ENCODE measurements around the gene KAZN. TPM values are rescaled to one million over a fixed set of nuclear protein-coding genes. Genes with fewer than 3 reads are reported as not detected.

The KAZN gene
- polyA plus RNA-seq, 1 donor from 2014 or later = 20.6 TPM

DNA sequence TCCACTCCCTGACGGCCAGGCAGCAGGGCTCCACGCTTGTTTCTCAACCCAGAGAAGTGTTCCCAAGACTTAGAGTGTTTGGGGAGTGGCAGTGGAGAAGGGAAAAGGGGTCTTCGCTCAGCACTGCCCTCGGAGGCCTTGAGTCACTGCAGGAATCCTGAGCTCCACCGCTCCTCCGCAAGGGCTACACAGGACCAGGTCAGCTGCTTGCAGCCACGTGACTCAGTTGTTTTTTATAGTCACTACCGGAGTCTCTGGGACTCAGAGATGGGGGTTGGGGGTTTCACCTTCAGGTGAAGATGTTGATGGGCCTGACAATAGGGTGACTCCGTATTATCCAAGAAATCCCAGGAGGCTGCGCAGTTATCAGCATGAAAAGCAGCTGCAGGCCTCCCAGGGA is 478.9 kb downstream of the KAZN start:
- no peaks in the 10 kb centered on the region for H3K9me3 ChIP-seq (ENCODE audit: low read length)
- H3F3A ChIP-seq (ENCODE audit: insufficient read depth, low read length, poor library complexity, severe bottlenecking) = no peaks in the 10 kb centered on the region
- H3K36me3 ChIP-seq (ENCODE audit: insufficient read depth, low read length) = no peaks in the 10 kb centered on the region
- H4K20me1 ChIP-seq (ENCODE audit: insufficient read depth) = no peaks in the 10 kb centered on the region
- H3K27ac ChIP-seq (ENCODE audit: low read length) = no peak overlapping the region
- H3K9me2 ChIP-seq (ENCODE audit: insufficient read depth, low read length) = no peaks in the 10 kb centered on the region
- no peaks in the 10 kb centered on the region for H3K27me3 ChIP-seq (ENCODE audit: insufficient read depth, low read depth, low read length)
- no peaks in the 10 kb centered on the region for H3K79me2 ChIP-seq (replicated peaks; ENCODE audit: insufficient read depth, low read length)
- no peak for TF ChIP-seq TAF1 (IDR thresholded peaks at IDR 0.05; ENCODE audit: low read depth)
- no peak for TF ChIP-seq MXI1 (conservative IDR thresholded peaks at IDR 0.05; ENCODE audit: poor library complexity, severe bottlenecking)
- TF ChIP-seq, protein P1, sequence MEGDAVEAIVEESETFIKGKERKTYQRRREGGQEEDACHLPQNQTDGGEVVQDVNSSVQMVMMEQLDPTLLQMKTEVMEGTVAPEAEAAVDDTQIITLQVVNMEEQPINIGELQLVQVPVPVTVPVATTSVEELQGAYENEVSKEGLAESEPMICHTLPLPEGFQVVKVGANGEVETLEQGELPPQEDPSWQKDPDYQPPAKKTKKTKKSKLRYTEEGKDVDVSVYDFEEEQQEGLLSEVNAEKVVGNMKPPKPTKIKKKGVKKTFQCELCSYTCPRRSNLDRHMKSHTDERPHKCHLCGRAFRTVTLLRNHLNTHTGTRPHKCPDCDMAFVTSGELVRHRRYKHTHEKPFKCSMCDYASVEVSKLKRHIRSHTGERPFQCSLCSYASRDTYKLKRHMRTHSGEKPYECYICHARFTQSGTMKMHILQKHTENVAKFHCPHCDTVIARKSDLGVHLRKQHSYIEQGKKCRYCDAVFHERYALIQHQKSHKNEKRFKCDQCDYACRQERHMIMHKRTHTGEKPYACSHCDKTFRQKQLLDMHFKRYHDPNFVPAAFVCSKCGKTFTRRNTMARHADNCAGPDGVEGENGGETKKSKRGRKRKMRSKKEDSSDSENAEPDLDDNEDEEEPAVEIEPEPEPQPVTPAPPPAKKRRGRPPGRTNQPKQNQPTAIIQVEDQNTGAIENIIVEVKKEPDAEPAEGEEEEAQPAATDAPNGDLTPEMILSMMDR (IDR thresholded peaks at IDR 0.05; ENCODE audit: poor library complexity, severe bottlenecking) = no peak
- TF ChIP-seq EP300 (conservative IDR thresholded peaks at IDR 0.05; ENCODE audit: poor library complexity, severe bottlenecking) = no peak
- no peak overlapping the region for H2AFZ ChIP-seq (ENCODE audit: low read depth, low read length)
- no peak overlapping the region for H3K4me3 ChIP-seq (ENCODE audit: low read length)
- no peak overlapping the region for H3K9ac ChIP-seq (ENCODE audit: low read length)
- no peak overlapping the region for H3K4me2 ChIP-seq (ENCODE audit: low read length)

DNA sequence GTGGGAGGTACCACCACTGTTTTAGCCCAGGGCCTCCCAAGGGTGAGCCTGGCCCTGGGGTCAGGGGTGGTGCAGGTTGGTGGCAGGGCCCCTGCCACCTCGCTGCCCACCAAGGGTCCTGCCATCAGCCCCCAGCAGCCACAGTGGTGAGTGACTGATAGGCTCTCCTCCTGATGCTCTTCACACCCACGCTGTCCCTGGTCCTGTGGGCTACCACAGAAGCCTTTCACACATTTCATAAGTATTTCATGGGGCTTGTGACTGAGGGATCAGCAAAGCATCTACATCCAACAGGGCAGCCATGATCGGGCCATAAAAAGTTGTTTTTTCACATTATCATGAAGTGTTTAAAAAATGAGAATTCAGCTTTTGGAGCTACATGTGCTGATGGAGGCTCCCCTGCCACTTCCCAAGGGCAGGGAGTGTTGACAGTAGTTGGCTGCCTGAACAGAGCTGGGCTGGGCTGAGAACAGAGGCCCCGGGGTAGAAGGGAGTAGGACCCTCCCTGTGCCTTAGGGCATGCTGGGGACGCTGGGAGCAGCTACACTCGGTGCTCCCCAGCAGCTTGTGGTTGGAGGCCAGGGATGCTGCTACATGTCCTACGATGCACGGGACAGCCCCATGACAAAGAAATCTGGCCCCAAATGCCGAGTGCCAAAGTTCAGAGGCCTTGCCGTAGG is 482.0 kb downstream of the KAZN start:
- Histone ChIP-seq H4K20me1 (ENCODE audit: insufficient read depth) (no peaks in the 10 kb centered on the region), H3K9me2 (ENCODE audit: insufficient read depth, low read length) (no peaks in the 10 kb centered on the region)

More for the DNA sequence above, 482.0 kb downstream of the KAZN start:
- H3K4me3 ChIP-seq (ENCODE audit: low read length) = no peak overlapping the region
- no peaks in the 10 kb centered on the region for H3F3A ChIP-seq (ENCODE audit: insufficient read depth, low read length, poor library complexity, severe bottlenecking)
- H3K27ac ChIP-seq (ENCODE audit: low read length) = no peak overlapping the region
- H3K27me3 ChIP-seq (ENCODE audit: insufficient read depth, low read depth, low read length) = no peaks in the 10 kb centered on the region
- H2AFZ ChIP-seq (ENCODE audit: low read depth, low read length) = no peak overlapping the region
- H3K79me2 ChIP-seq (replicated peaks; ENCODE audit: insufficient read depth, low read length) = no peaks in the 10 kb centered on the region
- no peak for TF ChIP-seq TAF1 (IDR thresholded peaks at IDR 0.05; ENCODE audit: low read depth)
- TF ChIP-seq, protein P2, sequence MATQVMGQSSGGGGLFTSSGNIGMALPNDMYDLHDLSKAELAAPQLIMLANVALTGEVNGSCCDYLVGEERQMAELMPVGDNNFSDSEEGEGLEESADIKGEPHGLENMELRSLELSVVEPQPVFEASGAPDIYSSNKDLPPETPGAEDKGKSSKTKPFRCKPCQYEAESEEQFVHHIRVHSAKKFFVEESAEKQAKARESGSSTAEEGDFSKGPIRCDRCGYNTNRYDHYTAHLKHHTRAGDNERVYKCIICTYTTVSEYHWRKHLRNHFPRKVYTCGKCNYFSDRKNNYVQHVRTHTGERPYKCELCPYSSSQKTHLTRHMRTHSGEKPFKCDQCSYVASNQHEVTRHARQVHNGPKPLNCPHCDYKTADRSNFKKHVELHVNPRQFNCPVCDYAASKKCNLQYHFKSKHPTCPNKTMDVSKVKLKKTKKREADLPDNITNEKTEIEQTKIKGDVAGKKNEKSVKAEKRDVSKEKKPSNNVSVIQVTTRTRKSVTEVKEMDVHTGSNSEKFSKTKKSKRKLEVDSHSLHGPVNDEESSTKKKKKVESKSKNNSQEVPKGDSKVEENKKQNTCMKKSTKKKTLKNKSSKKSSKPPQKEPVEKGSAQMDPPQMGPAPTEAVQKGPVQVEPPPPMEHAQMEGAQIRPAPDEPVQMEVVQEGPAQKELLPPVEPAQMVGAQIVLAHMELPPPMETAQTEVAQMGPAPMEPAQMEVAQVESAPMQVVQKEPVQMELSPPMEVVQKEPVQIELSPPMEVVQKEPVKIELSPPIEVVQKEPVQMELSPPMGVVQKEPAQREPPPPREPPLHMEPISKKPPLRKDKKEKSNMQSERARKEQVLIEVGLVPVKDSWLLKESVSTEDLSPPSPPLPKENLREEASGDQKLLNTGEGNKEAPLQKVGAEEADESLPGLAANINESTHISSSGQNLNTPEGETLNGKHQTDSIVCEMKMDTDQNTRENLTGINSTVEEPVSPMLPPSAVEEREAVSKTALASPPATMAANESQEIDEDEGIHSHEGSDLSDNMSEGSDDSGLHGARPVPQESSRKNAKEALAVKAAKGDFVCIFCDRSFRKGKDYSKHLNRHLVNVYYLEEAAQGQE (IDR thresholded peaks at IDR 0.05; ENCODE audit: borderline replicate concordance) = no peak
- TF ChIP-seq SMC3 (conservative IDR thresholded peaks at IDR 0.05; ENCODE audit: poor library complexity) = no peak
- no peak for TF ChIP-seq EZH2 (IDR thresholded peaks at IDR 0.05; ENCODE audit: borderline replicate concordance, insufficient read depth, low read length, poor library complexity, severe bottlenecking)
- TF ChIP-seq MXI1 (conservative IDR thresholded peaks at IDR 0.05; ENCODE audit: poor library complexity, severe bottlenecking) = no peak
- no peak for TF ChIP-seq POLR2AphosphoS5 (IDR thresholded peaks at IDR 0.05)
- TF ChIP-seq, protein P1 (IDR thresholded peaks at IDR 0.05; ENCODE audit: poor library complexity, severe bottlenecking) = no peak
- no peak for TF ChIP-seq RAD21 (conservative IDR thresholded peaks at IDR 0.05)
- TF ChIP-seq EP300 (conservative IDR thresholded peaks at IDR 0.05; ENCODE audit: poor library complexity, severe bottlenecking) = no peak
- H3K9ac ChIP-seq (ENCODE audit: low read length) = no peak overlapping the region
- H3K4me2 ChIP-seq (ENCODE audit: low read length) = no peak overlapping the region
- no peaks in the 10 kb centered on the region for H3K9me3 ChIP-seq (ENCODE audit: low read length)
- H3K36me3 ChIP-seq (ENCODE audit: insufficient read depth, low read length) = no peaks in the 10 kb centered on the region
